CD4-positive, alpha-beta T cell treated with Interleukin-17A for 4 hours (primary cell): ENCODE results near the gene MUC5AC.

Source experiments
- DNase-seq: peaks from one replicate; pipeline ENCODE4 v3.0.0-alpha.2; 2020; ENCODE audit warnings: mixed read lengths

Gene MUC5AC

DNA sequence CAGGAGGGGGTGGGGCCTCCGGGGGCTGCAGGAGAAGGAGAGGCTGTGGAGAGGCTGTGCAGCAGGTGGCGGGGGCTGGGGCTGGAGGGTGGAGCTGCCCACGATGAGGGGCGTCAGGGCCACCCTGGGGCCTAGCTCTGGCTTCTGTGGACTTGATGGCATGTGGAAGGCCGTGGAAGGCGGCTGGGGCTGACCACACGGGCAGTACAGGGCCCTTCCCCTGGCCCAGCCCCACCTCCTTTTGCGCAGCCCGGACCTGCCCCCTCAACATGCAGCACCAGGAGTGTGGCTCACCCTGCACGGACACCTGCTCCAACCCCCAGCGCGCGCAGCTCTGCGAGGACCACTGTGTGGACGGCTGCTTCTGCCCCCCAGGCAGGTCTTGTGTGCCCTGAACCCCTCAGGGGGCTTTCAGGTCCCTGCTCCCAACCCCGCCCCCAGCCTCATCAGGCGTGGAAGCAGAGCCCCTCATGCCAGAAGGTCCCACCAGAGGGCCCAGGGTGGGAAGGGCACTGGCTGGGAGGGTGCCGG, 71.2 kb downstream of the MUC5AC start:
- no peak for DNase-seq

DNA sequence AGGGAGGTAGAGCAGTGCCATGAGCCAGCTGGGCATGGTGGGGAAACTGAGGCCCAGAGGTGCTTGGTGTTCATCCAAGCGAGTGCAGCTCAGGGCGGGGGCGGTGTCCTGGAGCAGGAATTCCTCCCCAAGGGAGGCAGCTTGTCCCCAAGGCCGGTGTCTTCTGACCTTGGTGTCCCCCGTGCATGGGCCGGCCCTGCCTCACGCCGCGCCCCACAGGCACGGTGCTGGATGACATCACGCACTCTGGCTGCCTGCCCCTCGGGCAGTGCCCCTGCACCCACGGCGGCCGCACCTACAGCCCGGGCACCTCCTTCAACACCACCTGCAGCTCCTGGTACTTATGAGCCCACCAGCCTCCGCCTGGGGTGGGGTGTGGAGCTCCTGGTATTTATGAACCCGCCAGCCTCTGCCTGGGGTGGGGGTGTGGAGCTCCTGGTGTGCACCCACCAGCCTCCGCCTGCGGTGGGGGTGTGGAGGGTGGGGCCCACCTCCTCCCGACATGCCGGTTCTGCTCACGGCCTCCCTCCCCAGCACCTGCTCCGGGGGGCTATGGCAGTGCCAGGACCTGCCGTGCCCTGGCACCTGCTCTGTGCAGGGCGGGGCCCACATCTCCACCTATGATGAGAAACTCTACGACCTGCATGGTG, 71.8 kb downstream of the MUC5AC start:
- DNase-seq: no peak

- no peak for DNase-seq
Measured at GRCh38 chr11:1230121-1230455, 72.3 kb downstream of the MUC5AC start.

DNA sequence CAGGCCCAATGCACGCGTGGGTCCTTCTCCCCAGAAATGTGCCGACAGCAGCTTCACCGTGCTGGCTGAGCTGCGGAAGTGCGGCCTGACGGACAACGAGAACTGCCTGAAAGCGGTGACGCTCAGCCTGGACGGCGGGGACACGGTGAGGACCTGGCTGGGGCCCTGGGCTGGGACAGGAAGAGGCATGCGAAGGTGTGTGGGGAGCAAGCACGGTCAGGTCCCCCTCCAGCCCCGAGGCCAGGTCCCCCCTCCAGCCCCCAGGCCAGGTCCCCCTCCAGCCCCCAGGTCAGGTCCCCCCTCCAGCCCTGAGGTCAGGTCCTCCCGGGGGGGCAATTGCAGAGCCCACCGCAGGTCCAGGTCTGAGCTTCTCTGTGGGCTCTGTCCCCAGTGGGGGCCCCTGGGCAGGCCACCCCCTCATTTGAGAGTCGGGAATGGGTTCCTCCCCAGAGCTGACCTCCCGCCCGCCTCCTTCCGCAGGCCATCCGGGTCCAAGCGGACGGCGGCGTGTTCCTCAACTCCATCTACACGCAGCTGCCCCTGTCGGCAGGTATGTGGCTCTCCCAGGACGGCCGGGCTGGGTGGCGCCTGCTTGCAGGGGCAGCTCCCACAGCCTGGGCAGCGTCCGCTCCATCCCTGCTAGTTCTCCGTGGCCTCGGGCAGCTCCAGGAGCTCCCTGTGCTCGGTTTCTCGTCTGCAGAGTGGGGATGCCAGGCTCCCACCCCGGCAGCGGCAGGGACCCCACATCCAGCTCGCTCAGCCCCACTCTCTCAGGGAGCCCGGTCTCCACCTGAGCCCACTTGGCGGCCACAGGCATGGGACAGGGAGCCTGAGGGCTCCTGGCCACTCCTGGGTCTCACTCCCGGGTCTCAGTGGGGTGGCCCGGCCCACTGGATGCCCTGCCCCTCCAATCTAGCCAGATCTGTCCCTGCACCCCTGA, 73.0 kb downstream of the MUC5AC start:
- DNase-seq: no peak

GRCh38 chr11:1231396-1232020, 73.8 kb downstream of the MUC5AC start:
- DNase-seq: no peak

DNA sequence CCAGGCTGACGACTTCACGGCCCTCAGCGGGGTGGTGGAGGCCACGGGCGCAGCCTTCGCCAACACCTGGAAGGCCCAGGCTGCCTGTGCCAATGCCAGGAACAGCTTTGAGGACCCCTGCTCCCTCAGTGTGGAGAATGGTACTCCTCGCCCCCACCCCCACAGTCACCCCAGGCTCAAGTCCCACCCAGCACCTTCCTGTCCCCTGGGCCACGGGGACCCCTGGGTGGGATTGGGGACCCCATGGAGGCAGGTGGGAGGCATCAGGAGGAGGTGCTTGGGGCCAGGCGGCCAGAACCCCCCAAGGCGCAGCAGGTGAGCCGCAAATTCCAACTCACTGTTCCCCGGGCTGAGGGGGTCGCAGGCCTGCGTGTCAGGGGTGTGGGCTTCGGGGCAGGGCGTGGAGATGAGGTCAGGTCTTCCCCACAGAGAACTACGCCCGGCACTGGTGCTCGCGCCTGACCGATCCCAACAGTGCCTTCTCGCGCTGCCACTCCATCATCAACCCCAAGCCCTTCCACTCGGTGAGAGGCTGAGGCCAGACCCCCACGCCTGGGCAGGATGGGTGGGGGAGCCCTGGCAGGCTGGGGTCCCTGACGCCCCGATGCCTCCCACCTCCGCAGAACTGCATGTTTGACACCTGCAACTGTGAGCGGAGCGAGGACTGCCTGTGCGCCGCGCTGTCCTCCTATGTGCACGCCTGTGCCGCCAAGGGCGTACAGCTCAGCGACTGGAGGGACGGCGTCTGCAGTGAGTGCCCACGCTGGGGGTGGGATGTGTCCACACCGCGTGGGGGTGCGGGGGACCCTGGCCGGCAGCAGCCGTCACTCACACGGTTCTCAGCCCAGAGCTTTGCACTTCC, 74.5 kb downstream of the MUC5AC start:
- DNase-seq: no peak

DNA sequence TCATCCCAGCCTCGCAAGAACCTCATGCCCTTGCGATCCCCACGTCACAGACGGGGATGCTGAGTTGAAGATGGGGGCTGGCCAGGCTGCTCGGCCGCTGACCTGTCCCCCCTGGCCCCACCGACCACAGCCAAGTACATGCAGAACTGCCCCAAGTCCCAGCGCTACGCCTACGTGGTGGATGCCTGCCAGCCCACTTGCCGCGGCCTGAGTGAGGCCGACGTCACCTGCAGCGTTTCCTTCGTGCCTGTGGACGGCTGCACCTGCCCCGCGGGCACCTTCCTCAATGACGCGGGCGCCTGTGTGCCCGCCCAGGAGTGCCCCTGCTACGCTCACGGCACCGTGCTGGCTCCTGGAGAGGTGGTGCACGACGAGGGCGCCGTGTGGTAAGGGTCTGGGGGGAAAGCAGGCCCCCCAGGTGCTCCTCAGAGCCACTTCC, 75.1 kb downstream of the MUC5AC start:
- DNase-seq: no peak

DNA sequence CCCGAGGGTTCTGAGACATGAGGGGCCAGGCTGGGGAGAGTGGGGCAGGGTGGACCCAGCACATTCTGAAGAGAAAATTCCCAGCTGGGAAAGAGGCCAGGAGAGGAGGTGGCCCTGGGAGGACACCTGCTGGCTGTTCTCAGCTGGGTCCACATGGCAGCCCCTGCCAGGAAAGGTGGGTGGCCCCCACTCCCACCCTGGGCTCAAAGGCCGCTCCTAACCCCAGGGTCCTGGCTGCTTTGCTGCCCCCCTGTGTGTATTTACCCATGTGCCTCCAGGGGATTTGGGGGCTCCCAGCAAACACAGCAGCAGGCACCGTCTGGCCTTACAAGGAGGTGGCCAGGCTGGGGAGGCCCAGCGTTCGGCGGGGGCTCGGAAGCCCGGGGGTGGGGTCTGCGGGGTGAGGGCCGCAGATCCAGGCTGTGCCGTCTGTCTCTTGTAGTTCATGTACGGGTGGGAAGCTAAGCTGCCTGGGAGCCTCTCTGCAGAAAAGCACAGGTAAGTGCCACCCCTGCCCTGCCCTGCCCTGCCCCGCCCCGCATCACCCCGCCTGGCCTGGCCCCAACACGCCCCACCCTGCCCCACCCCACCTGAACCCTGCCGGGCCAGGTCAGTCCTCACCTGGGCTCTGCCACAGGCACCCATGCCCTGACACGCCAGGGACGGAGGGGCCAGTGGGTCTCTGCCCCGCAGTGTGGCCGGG, 75.7 kb downstream of the MUC5AC start:
- no peak for DNase-seq

DNA sequence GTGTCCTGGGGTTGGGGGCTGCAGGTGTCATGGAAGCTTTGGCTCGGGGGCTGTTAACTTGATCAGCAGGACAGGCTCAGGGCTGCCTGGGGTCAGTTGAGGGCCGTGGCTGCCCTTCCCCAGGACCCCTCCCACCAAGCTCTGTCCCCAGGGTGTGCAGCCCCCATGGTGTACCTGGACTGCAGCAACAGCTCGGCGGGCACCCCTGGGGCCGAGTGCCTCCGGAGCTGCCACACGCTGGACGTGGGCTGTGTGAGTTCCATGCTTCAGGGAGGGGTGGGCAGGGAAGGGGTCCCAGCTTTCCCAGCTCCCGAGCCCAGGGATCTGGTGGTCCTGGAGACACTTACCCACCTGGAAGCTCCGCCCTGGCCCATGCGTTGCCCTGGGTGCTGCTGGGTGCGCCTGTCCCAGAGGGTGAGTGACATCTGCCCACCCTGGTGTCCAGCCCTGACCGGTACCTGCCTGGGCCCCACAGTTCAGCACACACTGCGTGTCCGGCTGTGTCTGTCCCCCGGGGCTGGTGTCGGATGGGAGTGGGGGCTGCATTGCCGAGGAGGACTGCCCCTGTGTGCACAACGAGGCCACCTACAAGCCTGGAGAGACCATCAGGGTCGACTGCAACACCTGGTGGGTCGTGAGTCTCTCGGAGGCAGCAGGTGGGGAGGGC, 76.4 kb downstream of the MUC5AC start:
- no peak for DNase-seq

DNA sequence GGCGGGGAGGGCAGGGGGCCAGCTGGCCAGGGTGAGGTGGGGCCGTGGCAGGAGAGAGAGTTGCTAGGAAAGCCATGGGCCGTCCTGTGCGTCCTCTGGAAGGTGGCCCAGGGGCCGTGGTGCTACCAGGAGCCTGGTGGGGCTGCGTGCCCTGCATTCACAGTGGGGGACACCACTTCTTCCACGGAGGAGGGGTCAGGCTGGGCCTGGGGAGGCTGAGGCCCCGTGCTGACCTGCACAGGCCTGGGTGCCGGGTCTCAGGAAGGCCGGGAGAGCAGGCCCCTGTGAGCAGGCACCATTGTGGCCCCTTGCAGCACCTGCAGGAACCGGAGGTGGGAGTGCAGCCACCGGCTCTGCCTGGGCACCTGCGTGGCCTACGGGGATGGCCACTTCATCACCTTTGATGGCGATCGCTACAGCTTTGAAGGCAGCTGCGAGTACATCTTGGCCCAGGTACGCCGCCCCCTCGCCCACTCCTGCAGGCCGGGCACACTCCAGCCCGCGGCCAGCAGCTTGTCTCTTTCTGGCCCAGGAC, 77.1 kb downstream of the MUC5AC start:
- no peak for DNase-seq

DNA sequence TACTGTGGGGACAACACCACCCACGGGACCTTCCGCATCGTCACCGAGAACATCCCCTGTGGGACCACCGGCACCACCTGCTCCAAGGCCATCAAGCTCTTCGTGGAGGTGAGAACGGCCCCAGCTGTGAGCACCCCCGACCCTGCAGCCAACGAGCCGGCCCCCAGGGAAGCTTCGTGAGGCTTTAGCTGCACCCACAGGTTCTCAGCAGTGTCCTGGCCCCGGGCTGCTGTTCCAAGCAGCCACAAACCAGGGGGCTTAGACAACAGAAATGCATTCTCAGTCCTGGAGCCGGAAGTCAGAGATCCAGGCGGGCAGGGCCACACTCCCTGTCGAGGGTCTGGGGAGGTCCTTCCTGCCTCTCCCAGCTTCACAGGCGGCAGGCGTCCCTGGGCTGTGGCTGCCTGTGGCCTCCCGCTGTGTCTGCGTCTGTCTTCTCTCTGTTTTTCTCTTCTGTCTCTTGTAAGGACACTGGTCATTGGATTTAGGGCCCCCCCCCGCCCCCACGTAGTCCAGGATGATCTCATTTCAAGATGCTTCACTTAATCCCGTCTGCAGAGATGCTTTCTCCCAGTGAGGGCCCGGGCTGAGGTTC, 77.7 kb downstream of the MUC5AC start:
- DNase-seq: no peak

GRCh38 chr11:1235901-1236315, 78.2 kb downstream of the MUC5AC start:
- DNase-seq: no peak

DNA sequence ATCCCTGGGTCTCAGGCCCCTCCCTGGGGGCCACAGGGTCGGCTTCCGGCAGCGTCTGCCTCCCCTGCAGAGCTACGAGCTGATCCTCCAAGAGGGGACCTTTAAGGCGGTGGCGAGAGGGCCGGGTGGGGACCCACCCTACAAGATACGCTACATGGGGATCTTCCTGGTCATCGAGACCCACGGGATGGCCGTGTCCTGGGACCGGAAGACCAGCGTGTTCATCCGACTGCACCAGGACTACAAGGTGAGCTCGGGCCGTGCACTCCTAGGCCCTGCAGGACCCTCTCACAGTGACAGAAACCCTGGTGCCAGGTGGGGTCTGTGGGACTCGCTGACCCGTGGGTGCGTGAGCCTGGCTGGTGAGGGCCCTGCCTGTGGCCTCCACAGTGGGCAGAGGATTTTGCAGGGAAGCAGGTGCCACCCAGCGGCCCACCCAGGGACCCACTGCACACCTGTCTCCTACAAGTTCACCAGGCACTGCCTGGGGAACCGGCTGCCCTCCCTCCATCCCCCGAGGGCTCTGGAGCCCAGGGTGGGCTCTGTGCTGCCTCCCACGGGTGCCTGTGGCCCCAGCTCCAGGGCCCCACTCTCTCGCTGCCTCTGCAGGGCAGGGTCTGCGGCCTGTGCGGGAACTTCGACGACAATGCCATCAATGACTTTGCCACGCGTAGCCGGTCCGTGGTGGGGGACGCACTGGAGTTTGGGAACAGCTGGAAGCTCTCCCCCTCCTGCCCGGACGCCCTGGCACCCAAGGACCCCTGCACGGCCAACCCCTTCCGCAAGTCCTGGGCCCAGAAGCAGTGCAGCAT, 78.8 kb downstream of the MUC5AC start:
- DNase-seq: no peak

GRCh38 chr11:1237128-1237580, 79.4 kb downstream of the MUC5AC start:
- no peak for DNase-seq

GRCh38 chr11:1237851-1238250, 80.1 kb downstream of the MUC5AC start:
- DNase-seq: no peak

- DNase-seq: no peak
Measured at GRCh38 chr11:1238767-1239595, 81.2 kb downstream of the MUC5AC start.

GRCh38 chr11:1239596-1240205, 81.9 kb downstream of the MUC5AC start:
- no peak for DNase-seq

- no peak for DNase-seq
Measured at GRCh38 chr11:1240771-1241170, 83.0 kb downstream of the MUC5AC start.
